HuH-7 (cell line): Measurements from ENCODE around the gene PHACTR1.

Experiments
- DNase-seq: peaks from one replicate; pipeline ENCODE4 v3.0.0; 2011; ENCODE audit warnings: low spot score

Gene PHACTR1

DNA sequence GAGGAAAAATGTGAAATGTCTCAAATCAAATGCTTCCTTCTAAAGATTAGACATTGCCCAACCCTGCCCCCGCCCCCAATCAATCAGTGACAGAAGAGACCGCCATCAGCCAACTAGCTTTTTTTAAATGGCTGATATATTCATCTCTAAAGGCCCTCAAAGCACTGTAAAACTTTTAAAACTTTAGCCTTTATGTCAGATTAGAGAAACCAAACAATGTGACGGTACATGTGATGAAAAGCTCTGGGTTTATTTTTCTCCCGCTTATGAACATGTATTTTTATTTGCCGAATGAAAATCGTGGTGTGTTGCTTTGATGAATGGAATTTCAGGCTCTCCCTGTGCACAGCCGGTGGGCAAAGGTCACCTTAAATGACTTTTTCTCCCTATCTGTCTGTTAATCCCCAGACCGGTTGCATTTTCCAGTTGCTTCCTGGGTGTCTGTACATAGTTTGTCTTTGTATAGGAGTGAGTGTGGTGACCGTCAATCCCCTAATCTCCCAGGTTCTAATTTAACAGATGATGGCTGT, 573.3 kb downstream of the PHACTR1 start:
- peak; percentile 67 for DNase-seq

GRCh38 chr6:13290335-13290734, 573.8 kb downstream of the PHACTR1 start:
- no peak for DNase-seq

DNA sequence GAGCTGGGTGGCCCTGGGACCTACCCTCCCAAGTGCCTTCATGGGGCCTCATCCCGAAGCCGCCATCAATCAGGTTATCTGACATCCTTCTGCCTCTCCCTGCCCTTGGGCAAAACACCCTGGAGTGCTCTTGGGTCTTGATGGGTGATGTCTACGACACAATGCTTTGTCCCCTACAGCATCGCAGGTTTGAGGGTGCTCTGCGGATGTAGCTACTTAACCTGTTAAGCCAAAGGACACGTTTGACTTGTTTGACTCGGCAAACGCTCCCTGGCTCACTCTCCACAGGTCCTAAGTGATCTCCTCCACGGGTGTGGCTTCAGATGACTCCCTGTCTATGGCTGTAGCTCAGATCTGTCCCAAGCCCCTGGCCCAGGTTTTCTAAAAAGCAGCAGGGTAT, 576.2 kb downstream of the PHACTR1 start:
- DNase-seq: no peak

DNA sequence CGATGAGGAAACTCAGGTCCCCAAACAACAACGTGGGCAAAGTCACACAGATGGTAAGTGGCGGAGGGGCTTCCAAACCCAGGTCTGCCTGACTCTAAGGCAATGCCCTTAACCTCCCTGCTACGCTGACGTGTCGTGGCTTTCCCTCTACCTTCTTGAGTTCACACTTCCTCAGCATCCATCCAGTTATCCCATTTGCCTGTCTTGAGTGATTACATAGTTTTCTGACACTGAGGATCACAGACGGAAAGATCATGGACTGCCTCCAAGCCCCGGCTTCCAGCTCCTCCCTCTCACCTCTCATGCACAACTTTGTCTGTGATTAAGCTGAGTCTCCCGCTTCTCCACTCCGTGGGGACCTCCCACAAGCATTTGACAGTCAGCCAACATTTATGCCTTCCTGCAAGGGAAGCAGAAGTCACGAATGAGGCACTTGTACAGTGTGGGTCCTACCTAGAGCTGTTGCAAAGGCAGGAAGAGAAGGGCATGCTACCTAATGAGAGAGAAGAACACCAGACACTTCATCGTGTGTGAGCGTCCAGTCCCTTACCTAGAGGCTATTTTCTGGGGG, 578.0 kb downstream of the PHACTR1 start:
- DNase-seq: no peak

- no peak for DNase-seq
Observed at GRCh38 chr6:13295576-13295975, 579.0 kb downstream of the PHACTR1 start.

DNA sequence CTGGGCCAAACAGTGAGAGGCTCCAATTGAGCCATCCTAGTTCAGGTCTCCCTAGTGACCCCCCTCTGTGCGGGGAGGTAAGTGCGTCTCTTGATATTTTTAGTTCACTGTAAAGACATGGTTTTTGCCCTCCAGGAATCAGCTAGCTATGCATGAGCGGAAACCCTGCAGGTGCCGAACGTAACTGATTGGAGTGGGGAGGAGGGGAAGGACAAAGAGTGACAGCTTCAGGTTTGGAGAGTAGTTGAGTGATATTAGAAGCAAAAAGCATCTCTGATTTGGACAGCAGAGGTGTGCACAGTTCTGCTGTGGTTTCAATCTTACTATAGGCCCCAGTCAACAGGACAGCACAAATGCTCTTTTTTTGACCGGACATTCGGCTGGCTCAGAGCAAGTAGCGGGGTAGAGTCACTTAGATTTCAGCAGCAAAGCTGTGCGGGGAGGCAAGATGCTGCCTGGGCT, 580.0 kb downstream of the PHACTR1 start:
- DNase-seq: no peak

DNA sequence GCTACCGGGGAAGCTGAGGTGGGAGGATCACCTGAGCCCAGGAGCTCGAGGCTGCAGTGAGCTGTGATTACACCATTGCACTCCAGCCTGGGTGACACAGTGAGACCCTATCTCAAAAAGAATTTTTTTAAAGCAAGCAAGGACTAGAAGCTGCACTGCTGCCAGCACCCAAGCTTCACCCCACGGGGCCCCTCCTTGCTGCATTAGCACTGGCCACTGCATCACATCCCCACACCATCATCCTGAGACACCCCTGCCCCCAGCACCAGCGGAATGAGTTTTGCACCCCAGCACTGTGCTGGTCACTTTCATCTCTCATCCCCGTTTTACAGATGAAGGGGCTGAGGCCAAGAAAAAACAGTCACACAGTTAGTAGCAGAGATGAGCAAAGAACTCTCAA, 580.8 kb downstream of the PHACTR1 start:
- DNase-seq: no peak

- no peak for DNase-seq
Observed at GRCh38 chr6:13298446-13298845, 581.9 kb downstream of the PHACTR1 start.

DNA sequence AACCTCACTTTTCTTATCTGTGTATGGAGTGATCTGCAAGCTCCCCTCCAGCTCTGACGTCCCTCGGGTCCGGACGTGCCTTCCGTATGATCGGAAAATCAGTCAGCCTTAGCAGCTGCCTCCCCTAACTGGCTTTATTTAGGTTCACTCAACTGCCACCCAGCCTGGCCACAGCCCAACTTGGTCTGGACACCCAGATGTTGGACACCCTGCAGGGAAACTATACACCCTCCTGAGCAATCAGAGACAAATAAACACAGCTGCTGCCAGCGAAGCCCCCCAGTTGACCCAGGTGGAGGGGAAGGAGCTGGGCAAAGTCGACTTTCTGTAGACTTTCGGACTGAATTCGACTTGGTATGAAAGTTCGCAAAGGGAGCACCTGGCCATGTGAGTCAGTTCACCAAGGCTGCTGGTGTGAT, 582.8 kb downstream of the PHACTR1 start:
- DNase-seq: no peak

DNA sequence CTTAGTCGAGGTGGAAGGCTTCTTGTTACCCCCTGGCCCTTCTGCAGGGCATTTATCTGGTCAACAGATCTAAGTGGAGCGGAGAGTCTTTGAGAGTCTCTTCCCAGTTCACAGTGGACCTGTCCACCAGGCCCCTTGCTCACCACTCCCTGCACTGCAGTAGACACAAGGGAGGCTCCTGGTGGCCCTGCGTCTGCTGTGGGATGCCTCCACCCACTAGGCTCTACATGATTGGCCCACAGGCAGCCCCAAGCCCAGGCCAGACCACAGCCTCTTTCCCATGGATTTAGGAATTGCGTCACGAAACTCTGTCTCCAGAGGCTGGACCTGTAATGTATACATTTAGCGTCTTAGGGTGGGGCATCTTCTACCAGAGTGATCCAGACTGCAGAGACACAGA, 583.4 kb downstream of the PHACTR1 start:
- no peak for DNase-seq

DNA sequence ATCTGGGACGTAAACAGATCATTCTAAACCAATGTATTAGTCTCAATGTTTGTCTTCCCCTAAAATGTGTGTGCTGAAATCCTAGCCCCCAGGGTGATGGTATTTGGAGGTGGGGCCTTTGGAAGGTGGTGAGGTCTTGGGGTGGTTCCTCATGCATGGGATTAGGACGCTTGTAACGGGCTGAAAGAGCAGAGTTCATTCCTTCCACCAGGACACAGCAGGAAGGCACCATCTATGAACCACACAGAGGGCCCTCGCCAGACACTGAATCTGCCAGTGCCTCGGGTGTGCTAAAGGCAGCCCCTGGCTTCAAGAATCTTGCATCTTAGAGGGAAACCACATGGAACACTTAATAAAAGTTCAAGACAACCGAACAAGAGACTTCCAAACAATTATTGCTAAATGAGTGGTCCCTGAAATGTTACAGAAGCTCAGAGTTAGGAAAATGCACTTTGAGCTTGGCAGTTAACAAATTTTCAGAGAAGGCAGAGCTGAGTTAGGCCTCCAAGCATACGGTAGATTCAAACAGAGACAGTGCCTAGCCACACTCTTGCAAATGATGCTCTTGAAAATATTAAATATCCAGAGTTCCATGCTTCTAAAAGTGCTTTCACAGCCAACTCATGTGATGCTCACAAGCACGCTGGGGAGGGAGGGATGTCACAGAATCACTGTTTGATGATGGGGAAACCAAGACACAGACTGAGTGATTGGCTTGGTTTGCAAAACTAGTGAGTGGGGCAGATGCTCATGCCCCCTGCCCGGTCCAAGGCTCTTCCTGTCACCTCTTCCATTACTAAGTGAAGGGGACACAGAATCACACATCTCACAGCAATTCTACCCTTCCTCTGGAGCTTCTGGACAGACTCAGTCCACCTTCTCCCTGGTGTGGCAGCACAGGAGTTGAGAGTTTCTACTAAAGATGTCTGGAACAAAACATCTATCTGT, 584.4 kb downstream of the PHACTR1 start:
- peak; percentile 25 for DNase-seq

- DNase-seq: no peak
Observed at GRCh38 chr6:13302291-13302690, 585.7 kb downstream of the PHACTR1 start.

DNA sequence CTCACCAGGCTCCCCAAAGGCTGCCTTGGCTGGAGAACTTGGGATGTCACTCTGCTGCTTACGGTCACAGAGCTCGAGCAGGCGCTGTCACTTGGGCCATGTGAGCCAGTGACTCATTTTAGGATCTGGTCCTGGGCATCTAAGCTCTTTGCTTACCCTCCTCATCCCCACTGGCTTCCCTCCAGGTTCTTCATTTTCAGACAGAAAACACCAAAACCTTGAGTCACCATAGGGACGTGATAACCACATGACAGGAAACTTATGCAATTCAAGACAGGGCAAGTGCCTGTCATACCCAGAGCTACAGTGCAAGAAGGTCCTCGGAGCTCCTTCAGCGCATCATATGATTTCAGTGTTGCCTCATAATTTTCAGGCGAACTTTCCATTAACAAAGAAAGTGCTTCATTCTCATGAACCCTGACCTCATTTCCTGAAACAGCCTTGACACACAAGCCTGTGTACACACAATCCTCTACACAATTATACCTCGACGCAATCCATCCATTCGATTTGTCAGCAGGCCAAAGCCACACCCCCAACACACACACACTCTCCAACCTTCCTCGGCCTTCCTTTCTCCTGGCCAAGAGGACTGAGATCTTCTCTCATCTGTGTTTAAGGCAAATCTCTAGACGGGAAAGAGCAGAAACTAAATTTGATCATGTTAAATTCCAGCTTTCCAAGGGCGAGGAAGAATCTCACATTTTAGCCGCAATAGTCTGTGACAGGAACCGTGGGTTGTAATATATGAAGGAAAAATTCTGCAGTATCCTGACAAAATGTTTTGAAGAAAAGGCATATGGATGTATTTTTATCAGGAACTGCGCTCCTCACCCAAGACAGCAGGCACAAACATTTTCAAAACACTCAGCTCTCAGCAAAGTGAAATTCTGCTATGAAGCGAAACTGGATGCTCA, 586.4 kb downstream of the PHACTR1 start:
- DNase-seq: peak; percentile 30

GRCh38 chr6:13303668-13304017, 587.1 kb downstream of the PHACTR1 start:
- DNase-seq: no peak

- DNase-seq: no peak
Observed at GRCh38 chr6:13304101-13304500, 587.5 kb downstream of the PHACTR1 start.

DNA sequence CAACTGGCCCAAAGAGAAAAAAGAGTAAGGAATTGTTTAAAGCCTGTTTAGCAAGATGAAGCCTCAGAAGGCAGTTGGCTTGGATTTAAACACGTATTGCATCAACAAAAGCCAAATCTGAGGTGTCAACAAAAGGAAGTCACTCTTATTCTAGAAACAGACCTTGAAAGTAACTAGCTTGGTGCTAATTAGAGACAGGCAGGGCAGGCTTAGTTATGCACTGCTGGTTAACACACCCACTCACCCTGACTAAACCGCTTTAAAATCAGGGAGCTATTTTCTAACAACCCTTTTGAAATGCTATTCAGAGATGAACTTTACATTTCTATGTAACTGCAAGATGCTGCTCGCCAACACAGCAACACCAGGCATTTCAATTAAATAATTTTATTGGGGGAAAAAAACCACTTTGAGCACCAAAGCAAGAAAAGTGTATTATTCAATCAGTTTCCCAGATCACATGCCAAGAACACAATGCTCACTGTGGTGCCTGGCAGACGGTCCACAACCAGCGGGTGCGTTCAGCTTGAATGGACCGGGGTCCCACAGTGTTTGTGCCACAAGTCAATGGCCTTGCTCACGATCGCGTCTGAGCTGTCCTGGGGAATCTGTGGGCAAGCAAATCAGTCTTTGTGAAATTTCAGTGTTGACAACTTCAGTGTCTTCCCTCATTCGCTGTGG, 588.2 kb downstream of the PHACTR1 start:
- DNase-seq: no peak

DNA sequence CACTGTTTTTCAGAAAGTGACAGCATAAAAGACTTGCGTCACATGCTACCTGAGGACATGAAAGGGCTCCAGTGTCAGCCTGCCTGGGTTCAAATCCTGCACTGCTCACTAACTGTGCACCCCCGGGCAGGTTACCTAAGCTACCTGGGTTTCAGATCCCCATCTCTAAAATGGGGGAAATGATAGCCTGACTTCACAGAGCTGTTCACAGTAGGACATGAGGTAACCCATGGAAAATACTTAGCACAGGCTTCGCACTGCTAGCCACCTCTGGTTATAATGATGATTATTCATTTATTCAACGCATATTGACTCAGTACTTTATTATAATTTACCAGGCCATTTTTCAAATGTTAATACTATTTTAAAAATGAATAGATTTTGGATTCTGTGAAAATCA, 588.7 kb downstream of the PHACTR1 start:
- no peak for DNase-seq

DNA sequence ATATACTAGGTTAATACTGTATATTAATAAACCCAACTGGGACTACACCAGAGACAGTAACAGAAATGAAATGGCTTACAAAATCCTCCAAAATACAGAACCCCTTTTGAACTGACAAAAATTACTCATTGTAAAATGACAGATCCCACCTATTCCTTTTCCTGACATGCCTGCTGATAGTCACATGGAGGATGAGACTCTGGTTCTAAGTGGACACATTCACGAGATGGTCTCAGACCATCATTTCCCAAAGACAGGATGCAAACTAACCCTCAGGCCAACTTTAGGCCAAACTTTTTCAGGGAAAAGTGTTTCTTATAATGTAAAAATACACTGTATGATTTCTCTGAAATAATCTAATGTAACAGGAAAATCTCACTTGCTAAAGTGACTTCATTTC, 589.2 kb downstream of the PHACTR1 start:
- no peak for DNase-seq

GRCh38 chr6:13307508-13307995, 591.0 kb downstream of the PHACTR1 start:
- DNase-seq: no peak

GRCh38 chr6:13308332-13308731, 591.8 kb downstream of the PHACTR1 start:
- no peak for DNase-seq

DNA sequence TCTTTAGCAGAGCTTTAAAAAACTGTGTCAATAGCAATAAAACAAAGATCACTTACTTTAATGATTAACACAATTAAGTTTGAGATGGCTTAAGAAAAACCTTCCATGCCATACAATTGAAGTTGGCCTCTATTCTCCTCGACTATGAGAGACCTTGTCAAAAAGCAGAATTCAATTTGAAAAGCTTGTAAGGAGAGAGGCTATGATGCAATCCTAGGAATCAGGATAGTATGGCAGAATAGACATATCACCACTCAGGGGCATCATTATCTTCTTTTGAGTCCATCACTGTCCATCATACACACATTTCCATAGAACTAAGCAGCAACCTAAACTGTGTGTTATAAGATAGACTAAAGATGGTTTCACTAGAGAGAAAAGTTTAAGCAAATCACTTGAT, 594.6 kb downstream of the PHACTR1 start:
- DNase-seq: no peak
